BJ (cell line): Measurements from ENCODE around the gene SRRM5. TPM values are rescaled to one million over a fixed set of nuclear protein-coding genes. Genes with fewer than 3 reads are reported as not detected.
A peak's percentile ranks its signal among the peaks of the same experiment; 100 is the strongest.

Experiments
- CTCF ChIA-PET: fragments of 350-600 bp; formaldehyde crosslinking; extraction: SDS; loops from one replicate; lab custom pipeline; 2021; ENCODE audit warnings: antibody characterized with exemption, inconsistent platforms; lab: Yijun Ruan, JAX
- POLR2A ChIA-PET: fragments of 300-600 bp; sonication (Branson Sonifier 250); formaldehyde crosslinking; extraction: SDS; loops from one replicate; lab custom pipeline; 2021; ENCODE audit warnings: antibody characterized with exemption; lab: Charles Lee
- DNase-seq: peaks from one replicate; pipeline ENCODE4 v3.0.0-alpha.2; 2011; ENCODE audit warnings: low read depth
- H3K27me3 ChIP-seq: 2 replicates; pipeline ENCODE4 v1.6.0; 2011; ENCODE audit warnings: low read length; ENCODE audit not compliant: control insufficient read depth, insufficient read depth
- H3K36me3 ChIP-seq: 2 replicates; pipeline ENCODE4 v1.5.1; 2011; ENCODE audit warnings: low read length; ENCODE audit not compliant: control insufficient read depth, insufficient read depth
- H3K4me3 ChIP-seq: 2 replicates; pipeline ENCODE4 v1.5.1; 2011; ENCODE audit warnings: low read depth, mild to moderate bottlenecking, control low read depth, low read length
- polyA plus RNA-seq: library from polyadenylated mRNA; depleted of rRNA; stranded (reverse); fragments of >200 nt; gene quantifications from 2 replicates; pipeline ENCODE4 v1.2.3, GENCODE V29; 2011
- TF ChIP-seq, protein P1 (sequence below): IDR thresholded peaks from 2 replicates; pipeline ENCODE4 v1.5.1; 2011; ENCODE audit warnings: low read depth, mild to moderate bottlenecking, control low read depth, inconsistent platforms, low read length, moderate library complexity; ENCODE audit not compliant: insufficient read depth

The SRRM5 gene
- polyA plus RNA-seq, 1 experiment = 0.04 TPM

DNA sequence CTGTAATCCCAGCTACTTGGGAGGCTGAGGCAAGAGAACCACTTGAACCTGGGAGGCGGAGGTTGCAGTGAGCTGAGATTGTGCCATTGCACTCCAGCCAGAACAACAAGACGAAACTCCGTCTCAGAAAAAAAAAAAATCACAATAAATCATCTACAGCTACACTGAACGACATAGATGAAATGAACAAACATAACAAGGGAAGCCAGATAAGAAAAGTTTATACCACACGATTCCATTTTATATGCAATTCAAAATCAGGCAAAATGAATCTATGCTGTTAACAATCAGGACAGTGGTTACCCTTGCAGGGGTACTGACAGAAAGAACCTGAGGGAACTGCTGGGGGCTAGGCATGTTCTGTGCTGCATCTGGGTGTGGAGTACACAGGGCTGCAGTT is 42.2 kb upstream of the SRRM5 start:
- ChIA-PET CTCF (interaction anchor here (6.6 kb wide), 1 partner anchor 15 kb away, joined by 32 read pairs; no protein-coding TSS in a partner anchor), POLR2A (no interaction called here)
- DNase-seq = no peak
- Histone ChIP-seq H3K4me3 (no peak overlapping the region), H3K36me3 (no peaks in the 10 kb centered on the region), H3K27me3 (no peaks in the 10 kb centered on the region)
- TF ChIP-seq, protein P1, sequence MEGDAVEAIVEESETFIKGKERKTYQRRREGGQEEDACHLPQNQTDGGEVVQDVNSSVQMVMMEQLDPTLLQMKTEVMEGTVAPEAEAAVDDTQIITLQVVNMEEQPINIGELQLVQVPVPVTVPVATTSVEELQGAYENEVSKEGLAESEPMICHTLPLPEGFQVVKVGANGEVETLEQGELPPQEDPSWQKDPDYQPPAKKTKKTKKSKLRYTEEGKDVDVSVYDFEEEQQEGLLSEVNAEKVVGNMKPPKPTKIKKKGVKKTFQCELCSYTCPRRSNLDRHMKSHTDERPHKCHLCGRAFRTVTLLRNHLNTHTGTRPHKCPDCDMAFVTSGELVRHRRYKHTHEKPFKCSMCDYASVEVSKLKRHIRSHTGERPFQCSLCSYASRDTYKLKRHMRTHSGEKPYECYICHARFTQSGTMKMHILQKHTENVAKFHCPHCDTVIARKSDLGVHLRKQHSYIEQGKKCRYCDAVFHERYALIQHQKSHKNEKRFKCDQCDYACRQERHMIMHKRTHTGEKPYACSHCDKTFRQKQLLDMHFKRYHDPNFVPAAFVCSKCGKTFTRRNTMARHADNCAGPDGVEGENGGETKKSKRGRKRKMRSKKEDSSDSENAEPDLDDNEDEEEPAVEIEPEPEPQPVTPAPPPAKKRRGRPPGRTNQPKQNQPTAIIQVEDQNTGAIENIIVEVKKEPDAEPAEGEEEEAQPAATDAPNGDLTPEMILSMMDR = no peak

DNA sequence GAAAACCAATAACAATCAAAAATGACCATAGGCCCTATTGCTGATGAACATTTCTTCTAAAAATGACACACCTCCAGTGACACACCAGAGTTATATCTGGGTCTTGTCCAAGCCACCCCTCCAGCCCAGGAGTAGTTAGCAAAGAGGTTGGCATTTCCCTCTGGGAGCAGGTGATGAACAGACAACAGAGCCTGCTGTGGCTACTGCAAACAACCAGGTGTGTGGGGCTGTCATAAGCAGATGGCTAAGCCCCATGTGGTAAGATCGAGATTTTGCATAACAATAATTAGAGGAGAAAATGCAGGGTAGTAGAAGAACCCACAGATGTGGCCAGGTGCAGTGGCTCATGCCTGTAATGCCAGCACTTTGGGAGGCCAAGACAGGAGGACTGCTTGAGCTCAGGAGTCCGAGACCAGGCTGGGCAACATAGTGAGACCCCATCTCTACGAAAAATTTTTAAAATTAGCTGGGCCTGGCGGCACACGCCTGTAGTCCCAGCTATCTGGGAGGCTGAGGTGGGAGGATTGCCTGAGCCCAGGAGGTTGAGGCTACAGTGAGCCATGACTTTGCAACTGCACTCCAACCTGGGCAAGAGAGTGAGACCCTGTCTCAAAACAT is 41.6 kb upstream of the SRRM5 start:
- CTCF ChIA-PET = interaction anchor here (6.6 kb wide), 1 partner anchor 15 kb away, joined by 32 read pairs; no protein-coding TSS in a partner anchor
- TF ChIP-seq, protein P1 = no peak
- no peak for DNase-seq
- Histone ChIP-seq H3K36me3 (no peaks in the 10 kb centered on the region), H3K27me3 (no peaks in the 10 kb centered on the region), H3K4me3 (no peak overlapping the region)
- POLR2A ChIA-PET = no interaction called here

DNA sequence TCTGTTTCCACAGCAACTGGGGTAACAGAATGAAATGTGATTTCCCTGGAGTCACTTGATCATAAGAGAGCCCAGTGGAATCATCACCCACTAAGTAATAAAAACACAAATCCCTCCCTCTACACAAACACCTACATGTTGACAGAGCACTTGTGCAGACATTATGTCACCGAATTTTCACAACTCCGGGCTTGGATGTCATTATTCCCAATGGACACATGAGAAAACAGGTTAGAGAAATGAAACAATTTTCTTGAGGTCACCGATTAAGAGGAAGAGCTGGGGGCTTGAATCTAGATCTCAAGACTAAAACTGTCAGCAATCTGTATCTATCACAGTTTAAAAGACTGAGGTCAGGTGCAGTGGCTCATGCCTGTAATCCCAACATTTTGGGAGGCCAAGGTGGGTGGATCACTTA is 39.7 kb upstream of the SRRM5 start:
- TF ChIP-seq, protein P1 = no peak
- CTCF ChIA-PET = interaction anchor here (1.3 to 6.6 kb wide), 2 partner anchors 17 to 18 kb away, joined by 3 to 32 read pairs; no protein-coding TSS in a partner anchor
- no peak overlapping the region for H3K4me3 ChIP-seq
- DNase-seq = no peak
- H3K27me3 ChIP-seq = no peaks in the 10 kb centered on the region
- no peaks in the 10 kb centered on the region for H3K36me3 ChIP-seq
- POLR2A ChIA-PET = no interaction called here

DNA sequence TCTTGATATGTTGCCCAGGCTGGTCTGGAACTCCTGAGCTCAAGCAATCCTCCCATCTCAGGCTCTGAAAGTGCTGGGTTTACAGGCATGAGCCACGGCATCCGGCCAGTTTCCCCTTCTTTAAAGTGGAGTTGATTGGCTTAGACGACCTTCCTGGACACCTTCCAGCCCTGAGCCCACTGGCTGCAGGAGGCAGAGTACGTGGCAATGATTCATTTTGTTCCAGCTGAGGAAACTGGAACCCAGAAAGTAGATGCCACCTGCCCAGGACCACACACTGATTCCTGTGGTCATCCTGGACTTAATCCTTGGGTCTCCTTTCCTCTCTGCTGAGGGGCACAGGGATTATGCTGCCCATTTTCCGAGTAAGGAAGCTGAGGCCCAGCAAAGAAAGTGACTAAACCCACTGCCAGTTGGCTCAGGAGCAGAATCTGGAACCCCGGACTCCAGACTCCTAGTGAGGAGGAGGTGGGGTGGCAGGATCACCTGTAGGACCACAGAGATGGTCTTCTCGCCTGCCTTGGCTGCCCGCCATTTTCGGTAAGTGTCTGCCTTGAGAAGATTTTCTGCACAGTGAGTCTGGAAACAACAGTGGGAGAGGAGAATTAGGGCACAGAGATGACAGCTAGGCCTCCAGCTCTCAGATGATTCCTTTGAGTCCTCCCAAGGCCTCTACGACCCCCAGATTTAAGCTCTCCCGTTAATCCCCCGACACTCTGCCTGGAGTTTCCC is 37.3 kb upstream of the SRRM5 start:
- TF ChIP-seq, protein P1 = no peak
- Histone ChIP-seq H3K27me3 (no peaks in the 10 kb centered on the region), H3K36me3 (no peaks in the 10 kb centered on the region), H3K4me3 (peak overlapping the region; percentile 99)
- CTCF ChIA-PET = interaction anchor here (0.9 to 6.6 kb wide), 7 partner anchors 10 to 128 kb away, joined by 3 to 32 read pairs (median 4); partner anchors contain the start of genes IRGQ and ZNF576
- no peak for DNase-seq
- POLR2A ChIA-PET = interaction anchor here (0.6 kb wide), 1 partner anchor 695 kb away, joined by 3 read pairs; no protein-coding TSS in a partner anchor

DNA sequence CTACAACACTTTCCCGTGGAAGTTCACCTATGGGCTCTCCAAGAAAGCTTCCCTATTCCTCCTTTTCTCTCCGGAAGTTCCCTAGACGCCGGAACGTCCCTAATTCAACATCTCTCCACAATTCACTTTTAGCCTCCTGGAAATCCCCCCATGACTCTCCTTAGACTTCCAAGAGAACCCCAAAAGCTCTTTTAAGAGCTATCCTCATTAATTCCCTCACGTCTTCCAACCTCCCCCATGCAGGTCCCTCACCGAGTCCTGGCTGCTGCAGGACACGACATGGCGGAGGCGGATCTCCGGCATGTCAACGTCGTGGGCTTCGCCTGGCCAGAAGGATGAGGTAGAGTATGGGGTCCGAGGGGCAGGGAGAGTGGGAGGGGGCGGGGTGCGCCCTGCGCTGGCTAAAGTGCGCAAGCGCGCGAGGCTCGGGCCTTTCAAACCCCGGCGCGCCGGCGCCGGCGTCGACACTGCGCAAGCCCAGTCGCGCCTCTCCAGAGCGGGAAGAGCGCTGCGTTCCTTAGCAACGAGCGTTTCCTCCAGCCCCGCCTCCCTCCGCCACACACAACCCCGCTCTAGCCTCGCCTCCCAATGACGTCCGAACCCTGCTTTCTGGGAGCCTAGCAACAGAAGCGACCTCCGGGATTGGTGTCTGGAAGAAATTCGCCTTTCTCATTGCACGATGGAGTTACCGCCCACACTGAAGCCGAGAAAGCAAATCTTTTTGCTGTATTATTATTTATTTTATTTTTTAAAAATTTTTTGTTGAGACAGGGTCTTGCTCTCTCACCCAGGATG is 36.5 kb upstream of the SRRM5 start, which contains the start of the genes PINLYP and XRCC1:
PINLYP (plus strand) TSS at position 646 of the 795 bp plus-strand sequence. CDS start 1,391 bp downstream, outside the sequence.
XRCC1 (minus strand) TSS at position 372 of the 795 bp plus-strand sequence; CDS start at position 303, 69 bp downstream.
- CTCF ChIA-PET = interaction anchor here (0.9 to 6.6 kb wide), 6 partner anchors 11 to 129 kb away, joined by 3 to 32 read pairs (median 4); no protein-coding TSS in a partner anchor
- Histone ChIP-seq H3K36me3 (no peaks in the 10 kb centered on the region), H3K4me3 (peak within 1 kb of the TSS; percentile 99), H3K27me3 (no peaks in the 10 kb centered on the region)
- TF ChIP-seq, protein P1 = no peak
- DNase-seq = peak; percentile 92
- POLR2A ChIA-PET = interaction anchor here (0.6 kb wide), 1 partner anchor 694 kb away, joined by 3 read pairs; no protein-coding TSS in a partner anchor
